ENCODE data around the gene RUNX3.

The RUNX3 gene

DNA sequence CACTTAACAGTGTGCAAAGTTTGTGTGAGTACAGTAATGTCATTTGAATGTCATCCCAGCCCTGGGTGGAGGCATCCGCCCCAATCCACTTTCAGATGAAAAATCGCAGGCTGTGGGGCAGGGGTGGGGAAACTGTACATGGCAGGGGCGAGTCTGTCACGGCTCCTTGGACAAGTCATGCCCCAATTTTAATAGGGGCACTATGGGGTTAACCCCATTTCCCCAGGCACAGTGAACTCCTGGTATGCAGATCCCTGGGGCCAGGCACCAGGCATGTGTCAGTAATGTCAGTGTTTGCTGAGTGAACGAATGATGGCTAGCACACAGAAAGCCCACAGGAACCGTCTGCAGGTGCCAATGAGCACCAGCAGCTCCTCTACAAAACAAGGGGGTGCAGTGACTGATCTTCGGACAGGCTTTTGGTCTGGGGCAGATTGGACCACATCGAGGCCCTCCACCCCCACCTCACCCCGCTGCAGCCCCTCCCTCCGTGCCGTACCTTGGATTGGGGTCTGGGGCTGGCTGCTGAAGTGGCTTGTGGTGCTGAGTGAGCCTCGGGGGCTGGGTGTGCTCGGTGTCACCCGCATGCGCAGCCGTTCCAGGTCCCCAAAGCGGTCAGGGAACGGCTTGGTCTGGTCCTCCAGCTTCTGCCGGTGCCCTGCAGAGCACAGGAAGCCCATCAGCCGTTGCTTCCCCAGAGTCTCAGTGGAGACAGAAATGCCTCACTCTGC is 23.2 kb downstream of the RUNX3 start:
- Histone ChIP-seq H3K9me3 (ENCODE audit: insufficient read depth, low read depth, low read length) (no peaks in the 10 kb centered on the region), H3K27me3 (ENCODE audit: insufficient read depth, low read length, poor library complexity, severe bottlenecking) (no peaks in the 10 kb centered on the region), H3K9me2 (replicated peaks; ENCODE audit: low read depth, low read length) (no peaks in the 10 kb centered on the region), H3F3A (ENCODE audit: low read depth) (no peaks in the 10 kb centered on the region), H3K9ac (ENCODE audit: low read depth, low read length, poor library complexity, severe bottlenecking) (no peak overlapping the region), H3K4me1 (ENCODE audit: insufficient read depth, low read length, poor library complexity, severe bottlenecking) (no peaks in the 10 kb centered on the region), H3K79me2 (ENCODE audit: insufficient read depth, low read length) (peaks cover 37% of the 10 kb centered on the region; the same call in 1 of the 2 replicates), H2AFZ (ENCODE audit: low read length) (no peak overlapping the region), H3K4me3 (ENCODE audit: low read length, poor library complexity, severe bottlenecking) (no peak overlapping the region), H4K20me1 (ENCODE audit: insufficient read depth, low read length, poor library complexity, severe bottlenecking) (peaks cover 4% of the 10 kb centered on the region), H3K4me2 (ENCODE audit: low read depth, low read length, poor library complexity, severe bottlenecking) (no peak overlapping the region), H3K36me3 (ENCODE audit: insufficient read depth, low read length) (peaks cover 97% of the 10 kb centered on the region; the same call in 1 of the 2 replicates)
- TF ChIP-seq EZH2phosphoT487 (IDR thresholded peaks at IDR 0.05; ENCODE audit: borderline replicate concordance): no peak
- TF ChIP-seq, protein P1, sequence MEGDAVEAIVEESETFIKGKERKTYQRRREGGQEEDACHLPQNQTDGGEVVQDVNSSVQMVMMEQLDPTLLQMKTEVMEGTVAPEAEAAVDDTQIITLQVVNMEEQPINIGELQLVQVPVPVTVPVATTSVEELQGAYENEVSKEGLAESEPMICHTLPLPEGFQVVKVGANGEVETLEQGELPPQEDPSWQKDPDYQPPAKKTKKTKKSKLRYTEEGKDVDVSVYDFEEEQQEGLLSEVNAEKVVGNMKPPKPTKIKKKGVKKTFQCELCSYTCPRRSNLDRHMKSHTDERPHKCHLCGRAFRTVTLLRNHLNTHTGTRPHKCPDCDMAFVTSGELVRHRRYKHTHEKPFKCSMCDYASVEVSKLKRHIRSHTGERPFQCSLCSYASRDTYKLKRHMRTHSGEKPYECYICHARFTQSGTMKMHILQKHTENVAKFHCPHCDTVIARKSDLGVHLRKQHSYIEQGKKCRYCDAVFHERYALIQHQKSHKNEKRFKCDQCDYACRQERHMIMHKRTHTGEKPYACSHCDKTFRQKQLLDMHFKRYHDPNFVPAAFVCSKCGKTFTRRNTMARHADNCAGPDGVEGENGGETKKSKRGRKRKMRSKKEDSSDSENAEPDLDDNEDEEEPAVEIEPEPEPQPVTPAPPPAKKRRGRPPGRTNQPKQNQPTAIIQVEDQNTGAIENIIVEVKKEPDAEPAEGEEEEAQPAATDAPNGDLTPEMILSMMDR (conservative IDR thresholded peaks at IDR 0.05; ENCODE audit: low read length): no peak

DNA sequence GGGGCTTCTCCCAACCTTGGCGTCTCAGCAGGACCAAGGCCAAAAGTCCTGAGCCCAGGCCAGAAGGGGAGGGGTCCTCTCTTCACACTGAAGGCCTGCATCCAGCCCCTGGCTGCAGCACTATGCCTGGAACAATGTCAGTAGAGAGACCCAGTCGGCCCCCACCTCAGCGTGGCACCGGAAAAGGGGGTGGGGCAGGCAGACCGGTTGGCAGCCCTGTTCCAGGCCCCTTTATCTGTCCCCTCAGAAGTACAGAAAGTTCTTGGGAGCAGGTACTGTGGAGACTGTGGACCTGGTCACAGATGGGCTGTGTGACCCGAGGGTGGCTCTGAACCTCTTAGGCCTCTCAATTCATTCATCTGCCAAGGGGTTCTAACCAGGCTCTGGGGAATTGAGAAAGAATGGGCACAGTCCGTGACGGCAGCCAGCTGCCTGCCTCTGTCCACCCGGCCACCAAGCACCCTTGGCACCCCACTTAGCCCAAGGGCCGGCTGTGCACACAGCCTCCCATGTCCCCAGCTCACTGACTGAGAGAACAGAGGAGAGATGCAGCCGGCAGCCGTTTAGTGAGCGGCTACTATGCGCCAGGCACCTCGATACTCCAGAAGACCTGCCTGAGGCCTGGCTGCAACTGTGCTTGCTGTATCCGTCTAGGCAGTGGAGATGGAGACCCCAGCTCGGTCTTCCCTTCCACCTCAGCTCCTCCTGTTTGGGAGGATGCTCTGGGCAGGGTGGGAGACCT is 23.9 kb downstream of the RUNX3 start:
- no peak overlapping the region for H2AFZ ChIP-seq (ENCODE audit: low read length)
- H3K36me3 ChIP-seq (ENCODE audit: insufficient read depth, low read length): peaks cover 97% of the 10 kb centered on the region; the same call in 1 of the 2 replicates
- H3K4me2 ChIP-seq (ENCODE audit: low read depth, low read length, poor library complexity, severe bottlenecking): no peak overlapping the region
- H3K9me3 ChIP-seq (ENCODE audit: insufficient read depth, low read depth, low read length): no peaks in the 10 kb centered on the region
- no peak overlapping the region for H3K4me3 ChIP-seq (ENCODE audit: low read length, poor library complexity, severe bottlenecking)
- H3K79me2 ChIP-seq (ENCODE audit: insufficient read depth, low read length): peaks cover 36% of the 10 kb centered on the region; the same call in 1 of the 2 replicates
- H3F3A ChIP-seq (ENCODE audit: low read depth): no peaks in the 10 kb centered on the region
- H3K4me1 ChIP-seq (ENCODE audit: insufficient read depth, low read length, poor library complexity, severe bottlenecking): no peaks in the 10 kb centered on the region
- no peak overlapping the region for H3K9ac ChIP-seq (ENCODE audit: low read depth, low read length, poor library complexity, severe bottlenecking)
- no peaks in the 10 kb centered on the region for H3K9me2 ChIP-seq (replicated peaks; ENCODE audit: low read depth, low read length)
- TF ChIP-seq, protein P1 (conservative IDR thresholded peaks at IDR 0.05; ENCODE audit: low read length): no peak
- no peak for TF ChIP-seq EZH2phosphoT487 (IDR thresholded peaks at IDR 0.05; ENCODE audit: borderline replicate concordance)
- no peaks in the 10 kb centered on the region for H3K27me3 ChIP-seq (ENCODE audit: insufficient read depth, low read length, poor library complexity, severe bottlenecking)
- H4K20me1 ChIP-seq (ENCODE audit: insufficient read depth, low read length, poor library complexity, severe bottlenecking): peaks cover 2% of the 10 kb centered on the region

DNA sequence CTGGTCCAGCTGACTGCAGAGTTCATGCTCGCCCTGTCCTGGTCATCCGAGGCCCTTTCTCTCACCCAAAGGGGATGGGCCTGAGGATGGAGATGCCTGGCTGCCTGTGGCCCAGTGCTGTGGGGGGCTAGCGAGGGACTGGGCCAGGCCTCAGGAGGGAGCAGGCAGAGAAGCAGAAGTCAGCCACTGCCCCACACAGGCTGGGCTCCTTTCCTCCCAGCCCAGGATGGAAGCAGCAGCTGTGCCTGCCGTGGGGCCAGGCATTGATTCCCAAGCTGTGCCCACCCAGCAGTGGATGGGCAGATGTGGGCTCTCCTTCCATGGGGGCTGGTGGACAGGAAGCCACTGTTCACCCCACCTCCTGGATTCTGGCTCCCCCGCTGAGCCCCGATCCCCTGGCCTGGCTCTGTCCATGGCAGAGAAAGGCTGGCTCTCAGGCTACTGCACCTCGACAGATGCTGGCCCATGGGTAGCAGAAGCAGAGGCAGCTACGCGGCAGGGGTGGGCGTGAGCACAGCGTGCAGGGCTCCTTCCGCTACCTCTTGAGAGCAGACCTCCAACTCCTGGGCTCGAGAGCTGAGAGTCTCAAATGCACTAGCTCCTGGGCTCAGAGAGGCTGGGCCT is 24.6 kb downstream of the RUNX3 start:
- no peaks in the 10 kb centered on the region for H3K9me2 ChIP-seq (replicated peaks; ENCODE audit: low read depth, low read length)
- no peak overlapping the region for H3K9ac ChIP-seq (ENCODE audit: low read depth, low read length, poor library complexity, severe bottlenecking)
- H3K4me1 ChIP-seq (ENCODE audit: insufficient read depth, low read length, poor library complexity, severe bottlenecking): no peaks in the 10 kb centered on the region
- H4K20me1 ChIP-seq (ENCODE audit: insufficient read depth, low read length, poor library complexity, severe bottlenecking): no peaks in the 10 kb centered on the region
- H3K4me3 ChIP-seq (ENCODE audit: low read length, poor library complexity, severe bottlenecking): no peak overlapping the region
- H3F3A ChIP-seq (ENCODE audit: low read depth): no peaks in the 10 kb centered on the region
- no peaks in the 10 kb centered on the region for H3K27me3 ChIP-seq (ENCODE audit: insufficient read depth, low read length, poor library complexity, severe bottlenecking)
- H3K9me3 ChIP-seq (ENCODE audit: insufficient read depth, low read depth, low read length): no peaks in the 10 kb centered on the region
- H2AFZ ChIP-seq (ENCODE audit: low read length): no peak overlapping the region
- H3K36me3 ChIP-seq (ENCODE audit: insufficient read depth, low read length): peaks cover 95% of the 10 kb centered on the region; the same call in 1 of the 2 replicates
- TF ChIP-seq, protein P1 (conservative IDR thresholded peaks at IDR 0.05; ENCODE audit: low read length): no peak
- no peak for TF ChIP-seq EZH2phosphoT487 (IDR thresholded peaks at IDR 0.05; ENCODE audit: borderline replicate concordance)
- H3K79me2 ChIP-seq (ENCODE audit: insufficient read depth, low read length): peaks cover 29% of the 10 kb centered on the region; the same call in 1 of the 2 replicates
- H3K4me2 ChIP-seq (ENCODE audit: low read depth, low read length, poor library complexity, severe bottlenecking): no peak overlapping the region
